Kidney (tissue), 14 donors: ENCODE results near the gene KRT7. TPM values are rescaled to one million over a fixed set of nuclear protein-coding genes. Genes with fewer than 3 reads are reported as not detected.

Source experiments
- DNase-seq, 5 donors: peaks; one replicate each; pipeline ENCODE4 v3.0.0-alpha.2; 2013 to 2020
- FAIRE-seq: peaks from 2 replicates; lab custom pipeline; 2012; peaks lifted over from hg19 to GRCh38; lab: Jason Lieb, UNC
- H3K27ac ChIP-seq, 2 donors: one replicate each; pipeline ENCODE4 v1.7.0; 2013; ENCODE audit warnings: low read depth in 2 of 2, low read length in 2 of 2, inconsistent platforms in 1 of 2
- H3K27me3 ChIP-seq: one replicate; pipeline ENCODE4 v1.7.1; 2013; ENCODE audit warnings: low read length, inconsistent platforms; ENCODE audit not compliant: control insufficient read depth, insufficient read depth
- H3K36me3 ChIP-seq, 3 donors: one replicate each; pipeline versions ENCODE4 v1.7.0 to v1.7.1; 2013; ENCODE audit warnings: low read length in 3 of 3, control low read depth in 1 of 3, inconsistent platforms in 1 of 3; ENCODE audit not compliant: insufficient read depth in 3 of 3, control insufficient read depth in 2 of 3
- H3K4me1 ChIP-seq, 3 donors: one replicate each; pipeline versions ENCODE4 v1.7.0 to v1.7.1; 2013; ENCODE audit warnings: low read length in 3 of 3, inconsistent platforms in 1 of 3, low read depth in 1 of 3; ENCODE audit not compliant: control insufficient read depth in 2 of 3, insufficient read depth in 2 of 3
- H3K4me3 ChIP-seq, 3 donors: one replicate each; pipeline versions ENCODE4 v1.7.0 to v1.8.1; 2013; ENCODE audit warnings: low read length in 3 of 3, control low read depth in 1 of 3, inconsistent platforms in 1 of 3
- H3K9ac ChIP-seq, 3 donors: one replicate each; pipeline versions ENCODE4 v1.7.0 to v1.7.1; 2013; ENCODE audit warnings: low read length in 3 of 3, control low read depth in 1 of 3, inconsistent platforms in 1 of 3
- H3K9me3 ChIP-seq, 3 donors: one replicate each; pipeline versions ENCODE4 v1.7.0 to v1.7.1; 2013; ENCODE audit warnings: low read length in 3 of 3, control low read depth in 1 of 3, inconsistent platforms in 1 of 3; ENCODE audit not compliant: control insufficient read depth in 2 of 3, insufficient read depth in 1 of 3
- CTCF ChIP-seq: IDR thresholded peaks from 3 replicates; pipeline ENCODE4 v1.5.1; 2012; ENCODE audit warnings: mild to moderate bottlenecking, moderate library complexity, borderline replicate concordance; ENCODE audit not compliant: insufficient read depth; ENCODE audit errors: extremely low read depth
- intact Hi-C: fragments of 100-400 bp; cut with DNase I; formaldehyde crosslinking; loops from one replicate; pipeline ENCODE4 v1.11.1; 2022
- polyA plus RNA-seq: library from polyadenylated mRNA; stranded (reverse); fragments of 350-450 nt; fragmentation: Illumina TruSeq; extraction: RNeasy Lipid Tissue Mini Kit (QIAGEN cat#74804); gene quantifications from one replicate; pipeline ENCODE4 v1.2.3, GENCODE V29; 2014; ENCODE audit warnings: low read depth, low replicate concordance; ENCODE audit not compliant: insufficient read depth
- total RNA-seq: library from RNA; stranded (reverse); fragmentation: NEBNext Ultra II Directional; extraction: Animal tissue kit (Norgen Biotek cat#: 25700); gene quantifications from one replicate; pipeline ENCODE4 v1.2.1, GENCODE V29; 2021
- donor health status: control.
- donor health status: control.
- donor health status: control.
- donor health status: control.
- donor health status: control.
- donor health status: DM: yes; HTN: yes; CAD: no.
- donor health status: Normal renal cell carcinoma (clear cell type).

The KRT7 gene
- total and polyA plus RNA-seq, 2 donors from 2014 or later: 173 to 1,490 TPM

- DNase-seq: peak in 4 of 5 donors; percentile 76 to 92 (median 86)
- Histone ChIP-seq H3K9ac (peak overlapping the region in 1 of 3 donors; percentile 3), H3K9me3 (no peaks in the 10 kb centered on the region), H3K36me3 (no peaks in the 10 kb centered on the region), H3K27me3 (no peaks in the 10 kb centered on the region), H3K4me3 (no peak overlapping the region), H3K27ac (peak overlapping the region; percentile 86 to 88), H3K4me1 (peaks cover 0 to 27% (median 21%) of the 10 kb centered on the region in 3 donors)
- no peak for FAIRE-seq
- intact Hi-C loops: no loop called here
- TF ChIP-seq CTCF: no peak
These were observed 10.3 kb downstream of the KRT7 start for GRCh38 chr12:52243259-52243855.

GRCh38 chr12:52243856-52244614 lies 11.0 kb downstream of the KRT7 start:
- no peak overlapping the region for H3K4me3 ChIP-seq
- peak in 4 of 5 donors; percentile 85 to 96 (median 88) for DNase-seq
- no peaks in the 10 kb centered on the region for H3K36me3 ChIP-seq
- no peaks in the 10 kb centered on the region for H3K9me3 ChIP-seq
- intact Hi-C loops: no loop called here
- H3K9ac ChIP-seq: peak overlapping the region in 1 of 3 donors; percentile 3
- peaks cover 0 to 34% (median 20%) of the 10 kb centered on the region in 3 donors for H3K4me1 ChIP-seq
- TF ChIP-seq CTCF: no peak
- no peak for FAIRE-seq
- H3K27me3 ChIP-seq: no peaks in the 10 kb centered on the region
- H3K27ac ChIP-seq: peak overlapping the region; percentile 86 to 88

- no peak for TF ChIP-seq CTCF
- DNase-seq (peak in 1 of 5 donors; percentile 50), FAIRE-seq (no peak)
- Histone ChIP-seq H3K4me3 (no peak overlapping the region), H3K36me3 (no peaks in the 10 kb centered on the region), H3K27me3 (no peaks in the 10 kb centered on the region), H3K9ac (no peak overlapping the region), H3K9me3 (no peaks in the 10 kb centered on the region), H3K4me1 (peaks cover 0 to 38% (median 25%) of the 10 kb centered on the region in 3 donors), H3K27ac (peak overlapping the region; percentile 86 to 88)
- intact Hi-C loops: no loop called here
These were observed 11.6 kb downstream of the KRT7 start for GRCh38 chr12:52244615-52244994.
